IPS-15b (cell line): ENCODE measurements around the gene AP2B1.

Experiments
- H3K27me3 ChIP-seq: one replicate; pipeline ENCODE4 v1.6.1; 2013; ENCODE audit warnings: low read length; ENCODE audit not compliant: control insufficient read depth, insufficient read depth
- H3K36me3 ChIP-seq: one replicate; pipeline ENCODE4 v1.6.1; 2013; ENCODE audit warnings: low read length; ENCODE audit not compliant: control insufficient read depth, insufficient read depth
- H3K4me1 ChIP-seq: one replicate; pipeline ENCODE4 v1.6.1; 2013; ENCODE audit warnings: mild to moderate bottlenecking, low read length; ENCODE audit not compliant: control insufficient read depth, insufficient read depth
- H3K4me3 ChIP-seq: one replicate; pipeline ENCODE4 v1.5.1; 2013; ENCODE audit warnings: low read depth, low read length
- H3K9ac ChIP-seq: one replicate; pipeline ENCODE4 v1.6.1; 2013; ENCODE audit warnings: low read depth, mild to moderate bottlenecking, low read length
- H3K9me3 ChIP-seq: one replicate; pipeline ENCODE4 v1.6.1; 2013; ENCODE audit warnings: mild to moderate bottlenecking, low read length; ENCODE audit not compliant: control insufficient read depth, insufficient read depth

AP2B1 gene

GRCh38 chr17:35578197-35578928, 8.8 kb upstream of the AP2B1 start, which contains the start of gene PEX12:
TSS of gene PEX12 (minus strand) at chr17:35578571. CDS start at chr17:35578021, 550 bp downstream.
- no peaks in the 10 kb centered on the region for H3K36me3 ChIP-seq
- H3K27me3 ChIP-seq: no peaks in the 10 kb centered on the region
- peak within 1 kb of the TSS; percentile 63 for H3K4me3 ChIP-seq

GRCh38 chr17:35578929-35579432, 8.1 kb upstream of the AP2B1 start:
- H3K36me3 ChIP-seq: no peaks in the 10 kb centered on the region
- peak overlapping the region; percentile 96 for H3K9ac ChIP-seq
- H3K9me3 ChIP-seq: no peaks in the 10 kb centered on the region
- H3K27me3 ChIP-seq: no peaks in the 10 kb centered on the region
- peak overlapping the region; percentile 63 for H3K4me3 ChIP-seq
- no peaks in the 10 kb centered on the region for H3K4me1 ChIP-seq

More at GRCh38 chr17:35578197-35578928, 8.8 kb upstream of the AP2B1 start, which contains the start of gene PEX12:
- no peaks in the 10 kb centered on the region for H3K4me1 ChIP-seq
- peak within 1 kb of the TSS; percentile 96 for H3K9ac ChIP-seq
- H3K9me3 ChIP-seq: no peaks in the 10 kb centered on the region

GRCh38 chr17:35584061-35584460, 3.1 kb upstream of the AP2B1 start:
- H3K9ac ChIP-seq: no peak overlapping the region
- H3K27me3 ChIP-seq: no peaks in the 10 kb centered on the region
- H3K9me3 ChIP-seq: no peaks in the 10 kb centered on the region
- no peak overlapping the region for H3K4me3 ChIP-seq
- H3K4me1 ChIP-seq: peaks cover 4% of the 10 kb centered on the region
- no peaks in the 10 kb centered on the region for H3K36me3 ChIP-seq

DNA sequence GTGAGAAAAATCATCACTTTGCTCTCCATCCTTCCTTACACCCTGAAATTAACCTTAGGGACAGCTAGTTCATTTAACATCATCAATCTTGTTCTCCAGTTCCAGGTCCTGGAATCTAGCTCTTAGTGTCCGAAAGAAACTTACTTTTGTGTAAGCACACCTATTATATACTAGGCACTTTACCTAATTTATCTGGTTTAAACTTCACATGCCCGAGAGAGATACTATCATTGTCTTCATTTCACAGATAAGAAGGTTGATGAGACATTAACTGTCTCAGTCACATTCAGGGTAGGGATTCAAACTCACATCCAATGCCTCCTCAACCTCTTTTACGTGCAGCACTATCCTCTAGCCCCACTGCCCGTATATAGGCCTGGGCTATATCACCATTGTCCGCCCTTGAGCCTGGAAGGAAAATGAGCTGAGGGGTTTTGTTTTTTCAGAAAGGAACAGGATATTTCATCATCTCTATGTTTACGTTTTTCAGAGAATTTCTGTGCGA, 501 bp upstream of the AP2B1 start:
- no peaks in the 10 kb centered on the region for H3K36me3 ChIP-seq
- H3K4me1 ChIP-seq: peaks cover 4% of the 10 kb centered on the region
- H3K4me3 ChIP-seq: peak overlapping the region; percentile 99
- H3K9me3 ChIP-seq: no peaks in the 10 kb centered on the region
- no peaks in the 10 kb centered on the region for H3K27me3 ChIP-seq
- peak overlapping the region; percentile 62 for H3K9ac ChIP-seq

DNA sequence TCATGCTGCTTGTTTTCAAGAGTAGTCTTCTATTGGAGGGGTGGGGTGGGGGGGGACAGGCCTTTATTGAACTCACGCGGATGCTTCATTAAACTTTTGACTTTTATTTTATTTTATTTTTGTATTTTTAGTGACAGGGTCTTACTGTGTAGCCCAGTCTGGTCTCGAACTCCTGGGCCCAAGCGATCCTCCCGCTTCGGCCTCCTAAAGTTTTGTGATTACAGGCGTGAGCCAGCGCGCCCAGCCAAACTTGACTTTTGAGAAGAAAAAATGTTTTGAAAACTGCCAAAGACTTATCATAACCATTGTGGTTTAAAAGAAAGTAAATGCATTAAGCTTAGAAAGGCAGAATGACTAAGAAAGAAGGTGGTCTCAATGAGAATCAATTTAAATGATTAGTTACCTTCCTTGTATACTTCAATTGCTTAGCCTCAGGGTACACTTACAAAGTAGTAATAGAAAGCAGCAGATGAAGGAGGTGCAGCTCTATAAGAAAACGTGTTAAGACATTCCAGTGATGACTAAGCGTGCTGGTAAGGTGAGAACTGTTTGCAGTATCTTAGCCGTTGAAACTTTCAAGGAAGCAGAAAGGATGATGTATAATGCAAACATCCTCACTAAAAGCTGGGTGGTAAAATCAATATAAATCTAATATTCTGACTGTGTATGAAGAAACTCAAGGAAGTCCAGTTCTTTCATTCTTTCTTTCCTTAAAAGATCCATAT, 1.2 kb downstream of the AP2B1 start:
- Histone ChIP-seq H3K9me3 (no peaks in the 10 kb centered on the region), H3K9ac (peak overlapping the region; percentile 98), H3K4me1 (peaks cover 4% of the 10 kb centered on the region), H3K36me3 (no peaks in the 10 kb centered on the region), H3K4me3 (peak overlapping the region; percentile 99), H3K27me3 (no peaks in the 10 kb centered on the region)

DNA sequence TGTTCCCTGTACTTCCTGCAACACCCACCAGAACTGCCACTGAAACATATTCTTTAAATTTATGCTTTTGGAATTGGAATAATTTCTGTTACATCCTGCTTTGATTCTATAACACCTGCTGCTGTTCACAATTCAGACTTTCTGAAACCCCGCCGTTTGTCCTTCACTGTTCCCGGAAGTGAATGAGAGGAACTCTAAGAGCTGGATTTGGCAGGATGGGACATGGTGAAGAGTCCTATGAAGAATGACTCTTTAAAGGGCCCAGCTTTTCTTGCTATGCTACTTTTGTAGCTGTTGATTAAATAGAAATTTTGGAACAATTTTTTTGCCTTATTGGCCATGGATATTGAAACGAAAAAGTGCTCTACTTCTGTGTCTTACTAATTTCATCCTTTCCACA, 8.9 kb downstream of the AP2B1 start:
- no peaks in the 10 kb centered on the region for H3K4me1 ChIP-seq
- no peaks in the 10 kb centered on the region for H3K27me3 ChIP-seq
- peaks cover 10% of the 10 kb centered on the region for H3K36me3 ChIP-seq
- H3K9ac ChIP-seq: no peak overlapping the region
- no peaks in the 10 kb centered on the region for H3K9me3 ChIP-seq
- no peak overlapping the region for H3K4me3 ChIP-seq

GRCh38 chr17:35596530-35597233, 9.6 kb downstream of the AP2B1 start:
- Histone ChIP-seq H3K4me1 (no peaks in the 10 kb centered on the region), H3K9ac (no peak overlapping the region), H3K27me3 (no peaks in the 10 kb centered on the region), H3K9me3 (no peaks in the 10 kb centered on the region), H3K4me3 (no peak overlapping the region), H3K36me3 (peaks cover 10% of the 10 kb centered on the region)

GRCh38 chr17:35597604-35598003, 10.5 kb downstream of the AP2B1 start:
- H3K36me3 ChIP-seq: peaks cover 10% of the 10 kb centered on the region
- H3K4me3 ChIP-seq: no peak overlapping the region

DNA sequence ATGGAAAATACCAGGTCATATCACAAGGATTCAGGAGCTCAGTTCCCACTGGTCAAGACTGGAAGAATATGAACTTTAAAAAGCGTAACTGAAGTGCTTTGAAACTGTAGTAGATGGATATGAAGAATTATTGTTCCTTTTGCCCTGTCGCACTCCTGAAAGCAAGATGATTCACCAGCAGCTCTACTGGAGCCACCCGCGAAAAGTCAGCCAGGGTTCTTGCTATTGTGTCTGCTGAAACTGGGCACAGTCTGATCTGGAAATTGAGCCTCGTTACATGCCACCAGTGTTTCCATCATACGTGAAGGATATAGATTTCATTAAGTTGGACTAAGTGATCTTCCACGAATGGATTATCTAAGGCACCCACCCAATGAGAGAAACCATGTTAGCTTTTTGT, 16.6 kb downstream of the AP2B1 start:
- no peak overlapping the region for H3K9ac ChIP-seq
- H3K27me3 ChIP-seq: no peaks in the 10 kb centered on the region
- H3K9me3 ChIP-seq: no peaks in the 10 kb centered on the region
- peaks cover 23% of the 10 kb centered on the region for H3K36me3 ChIP-seq
- no peaks in the 10 kb centered on the region for H3K4me1 ChIP-seq
- H3K4me3 ChIP-seq: no peak overlapping the region

More at GRCh38 chr17:35597604-35598003, 10.5 kb downstream of the AP2B1 start:
- Histone ChIP-seq H3K9me3 (no peaks in the 10 kb centered on the region), H3K4me1 (no peaks in the 10 kb centered on the region), H3K27me3 (no peaks in the 10 kb centered on the region), H3K9ac (no peak overlapping the region)

GRCh38 chr17:35605678-35606077, 18.6 kb downstream of the AP2B1 start:
- Histone ChIP-seq H3K36me3 (peaks cover 19% of the 10 kb centered on the region), H3K9ac (no peak overlapping the region), H3K27me3 (no peaks in the 10 kb centered on the region), H3K9me3 (no peaks in the 10 kb centered on the region), H3K4me3 (no peak overlapping the region), H3K4me1 (no peaks in the 10 kb centered on the region)

- H3K27me3 ChIP-seq: no peaks in the 10 kb centered on the region
- H3K9ac ChIP-seq: no peak overlapping the region
- no peaks in the 10 kb centered on the region for H3K4me1 ChIP-seq
- H3K9me3 ChIP-seq: no peaks in the 10 kb centered on the region
- no peak overlapping the region for H3K4me3 ChIP-seq
- H3K36me3 ChIP-seq: peaks cover 19% of the 10 kb centered on the region
Observed at GRCh38 chr17:35607239-35607847, 20.2 kb downstream of the AP2B1 start.
